Jurkat, Clone E6-1 (cell line): Measurements from ENCODE around the gene NXPH3.

Experiments used
- DNase-seq: peaks from one replicate; pipeline ENCODE4 v3.0.0-alpha.2; 2011; ENCODE audit warnings: low read depth, low spot score
- H3K4me3 ChIP-seq: 2 replicates; pipeline ENCODE4 v1.5.1; 2011; ENCODE audit warnings: mild to moderate bottlenecking, low read length, control low read depth, moderate library complexity

Gene NXPH3

DNA sequence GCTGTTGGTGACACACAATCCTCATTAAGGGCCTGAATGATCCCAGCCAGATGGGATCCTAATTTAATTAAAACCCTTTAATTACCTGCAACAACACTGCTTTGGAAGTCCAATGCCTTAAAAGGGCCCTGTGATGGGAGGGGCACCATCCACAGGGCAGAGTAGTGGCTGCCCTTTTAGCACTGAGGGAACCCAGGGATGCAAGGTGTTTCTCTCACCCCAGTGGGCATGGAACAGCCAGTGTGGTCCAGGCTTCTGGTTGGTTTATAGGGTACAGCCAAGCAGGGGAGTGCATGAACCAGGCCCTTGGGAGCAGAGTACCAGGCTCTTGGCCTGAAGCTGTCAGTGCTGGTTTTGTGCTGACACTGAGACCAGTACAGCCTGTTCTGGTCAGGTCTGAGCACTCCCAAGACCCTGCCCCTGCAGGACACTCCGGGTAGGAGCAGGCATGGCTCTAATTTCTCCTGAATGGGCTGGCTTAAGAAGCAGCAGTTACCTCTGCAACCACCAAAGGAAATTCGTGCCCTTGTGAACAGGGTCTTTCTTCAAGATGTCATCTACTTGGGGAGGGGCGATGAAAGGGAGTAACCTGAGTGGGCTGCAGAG lies 9.9 kb downstream of the NXPH3 start:
- no peak for DNase-seq
- no peak overlapping the region for H3K4me3 ChIP-seq

DNA sequence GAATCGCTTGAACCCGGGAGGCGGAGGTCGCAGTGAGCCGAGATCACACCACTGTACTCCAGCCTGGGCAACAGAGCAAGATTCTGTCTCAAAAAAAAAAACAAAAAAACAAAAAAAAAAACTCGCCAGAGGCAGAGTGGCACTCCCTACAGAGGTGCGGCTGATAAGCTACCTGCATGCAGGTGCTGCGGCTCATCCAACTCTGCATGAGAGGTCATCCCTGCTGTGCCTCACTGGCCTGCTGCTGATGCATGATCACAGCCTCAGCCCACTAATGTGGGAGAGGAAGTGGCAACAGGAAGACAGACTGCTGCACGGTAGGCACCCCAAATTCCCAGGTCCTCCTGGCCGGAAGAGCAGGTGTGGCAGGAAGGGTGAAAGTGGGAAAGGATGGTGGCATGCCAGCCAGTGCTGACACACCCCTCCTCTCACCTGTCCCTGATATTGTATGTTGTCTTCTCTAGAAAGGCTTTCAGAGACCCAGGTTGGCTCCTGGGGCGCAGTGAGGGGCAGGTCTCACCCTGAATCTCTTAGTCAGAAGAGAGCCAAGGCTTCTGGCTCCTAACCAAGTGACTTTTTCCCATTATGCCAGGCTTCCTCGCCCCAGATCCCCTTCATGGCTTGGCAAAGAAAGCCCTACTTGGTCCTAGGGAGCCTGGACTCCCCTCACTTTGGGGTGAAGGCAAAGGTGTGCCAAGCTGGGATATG lies 11.8 kb downstream of the NXPH3 start:
- no peak for DNase-seq
- H3K4me3 ChIP-seq, result no peak overlapping the region

DNA sequence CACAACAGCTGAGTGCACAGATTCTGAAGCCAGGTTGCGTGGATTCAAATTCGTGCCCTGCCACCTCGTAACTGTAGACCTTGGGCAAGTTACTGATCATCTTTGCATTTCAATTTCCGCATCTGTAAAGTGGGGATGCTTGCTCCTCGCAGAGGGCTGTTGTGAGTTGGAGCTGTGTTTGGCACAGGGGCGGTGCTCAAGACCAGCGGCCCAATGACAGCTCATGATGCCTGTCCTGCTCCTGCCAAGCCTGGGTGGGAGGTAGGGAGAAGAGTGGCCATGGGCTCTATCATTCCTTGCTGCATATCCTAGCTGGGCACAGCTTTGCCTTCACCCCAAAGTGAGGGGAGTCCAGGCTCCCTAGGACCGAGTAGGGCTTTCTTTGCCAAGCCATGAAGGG lies 12.6 kb downstream of the NXPH3 start:
- H3K4me3 ChIP-seq, result no peak overlapping the region
- DNase-seq, result no peak

DNA sequence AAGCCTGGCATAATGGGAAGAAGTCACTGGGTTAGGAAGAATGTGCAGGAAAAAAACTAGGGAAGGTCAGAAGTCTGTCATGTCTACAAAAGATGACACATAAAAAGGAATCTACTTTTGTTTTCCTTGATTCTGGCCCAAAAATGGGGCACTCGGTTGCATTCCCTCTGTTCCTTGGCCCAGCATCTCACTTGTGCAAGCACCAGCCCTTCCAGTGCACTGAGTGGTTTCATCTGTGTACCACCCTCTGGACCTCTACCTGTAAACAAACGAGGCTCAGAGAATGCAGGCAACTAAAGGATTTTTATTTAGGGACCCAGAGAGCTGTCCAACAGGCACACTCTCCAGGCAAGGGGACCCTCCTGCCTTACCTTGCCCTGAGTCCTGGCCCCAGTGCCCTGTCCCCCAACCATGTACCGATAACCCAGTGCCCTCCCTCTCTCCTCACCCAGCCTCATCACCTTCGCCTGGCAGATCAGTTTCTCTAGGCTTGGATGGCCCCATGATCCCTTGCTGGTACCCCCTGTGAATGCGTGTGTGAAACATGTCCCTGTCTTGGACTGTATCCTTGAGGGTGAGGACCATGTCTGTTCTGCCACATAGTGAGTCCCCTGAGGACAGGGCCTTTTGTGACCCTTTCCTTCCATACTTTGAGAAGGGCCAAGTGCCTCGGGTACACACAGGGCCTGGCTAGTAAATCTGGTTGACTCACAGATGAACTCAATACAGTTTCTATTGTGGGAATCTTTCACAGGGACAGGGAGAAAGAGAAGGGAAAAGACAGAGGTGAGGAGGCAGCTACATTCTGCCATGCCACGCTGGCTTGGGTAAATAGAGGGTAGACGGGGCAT lies 13.3 kb downstream of the NXPH3 start:
- no peak for DNase-seq
- no peak overlapping the region for H3K4me3 ChIP-seq

DNA sequence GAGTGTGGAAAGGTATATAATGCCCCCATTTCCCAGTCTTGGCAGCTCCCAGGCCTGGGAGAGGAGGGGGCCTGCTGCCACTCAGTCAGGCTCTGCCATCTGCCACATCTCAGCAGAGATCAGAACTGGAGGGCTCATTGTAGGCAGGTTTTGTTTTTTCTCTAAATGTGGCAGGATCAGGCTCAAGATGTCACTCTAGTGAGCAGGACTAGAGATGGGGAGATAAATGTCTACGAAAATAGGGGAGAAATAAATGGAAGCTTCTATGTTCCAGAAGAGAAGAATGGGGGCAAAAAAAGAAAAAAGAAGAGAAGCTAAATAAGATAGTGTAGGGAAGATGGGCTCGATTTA lies 13.9 kb downstream of the NXPH3 start:
- no peak for DNase-seq
- no peak overlapping the region for H3K4me3 ChIP-seq

DNA sequence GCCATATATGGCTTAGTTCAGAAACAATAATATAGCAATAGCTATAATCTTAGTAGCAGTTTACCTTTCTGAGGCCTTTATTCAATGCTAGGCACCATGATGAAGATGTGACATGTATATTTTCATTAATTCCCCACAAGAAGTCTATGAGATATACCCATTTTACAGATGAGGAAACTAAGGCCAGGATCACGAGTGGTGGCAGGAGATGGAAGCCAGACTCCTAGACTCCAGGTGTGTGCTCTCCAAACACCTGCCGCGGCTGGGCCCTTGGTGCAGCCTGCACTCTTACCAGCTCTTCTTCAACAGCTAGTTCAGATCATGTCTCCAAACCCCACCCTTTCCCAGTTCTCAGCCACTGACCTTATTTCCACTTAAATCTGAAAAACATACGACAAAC lies 15.2 kb downstream of the NXPH3 start:
- no peak overlapping the region for H3K4me3 ChIP-seq
- DNase-seq, result no peak

DNA sequence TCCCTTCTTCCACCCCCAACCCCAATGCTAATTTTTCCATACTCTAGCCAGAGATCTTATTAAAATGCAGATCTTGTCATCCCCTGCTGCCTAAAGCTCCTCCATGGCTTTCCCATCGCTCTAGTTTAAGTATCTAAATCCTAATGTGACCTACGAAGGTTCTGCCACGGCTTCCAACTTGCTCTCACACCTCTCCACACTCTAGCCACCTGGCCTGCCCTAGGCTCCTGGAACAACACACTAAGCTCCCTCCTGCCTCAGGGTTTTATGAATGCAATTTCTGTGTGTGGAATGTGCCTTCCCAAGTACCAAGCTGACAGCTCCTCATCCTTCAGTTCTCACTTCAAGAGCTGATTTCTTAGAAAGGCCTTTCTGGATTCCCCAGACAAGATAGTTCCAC lies 16.6 kb downstream of the NXPH3 start:
- DNase-seq, result no peak
- H3K4me3 ChIP-seq, result no peak overlapping the region

DNA sequence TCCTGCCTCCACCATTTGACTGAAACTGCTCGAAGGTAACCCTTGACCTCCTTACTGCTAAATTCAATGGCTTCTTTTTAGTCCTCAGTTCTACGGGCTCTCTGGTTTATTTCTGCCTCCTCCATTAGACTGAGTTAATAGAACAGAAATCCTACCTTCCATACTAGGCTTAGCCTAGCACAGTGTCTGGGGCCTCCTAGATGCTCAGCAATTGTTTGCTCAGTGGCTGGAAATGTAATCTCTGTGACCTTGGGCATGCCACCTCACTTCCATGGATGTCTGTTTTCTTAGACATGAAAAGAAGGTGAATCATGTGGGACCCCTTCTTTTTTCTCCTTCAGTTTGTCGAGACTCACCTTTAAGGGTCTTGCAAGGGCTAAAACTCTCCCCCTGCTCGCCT lies 19.7 kb downstream of the NXPH3 start:
- no peak for DNase-seq
- H3K4me3 ChIP-seq, result no peak overlapping the region

DNA sequence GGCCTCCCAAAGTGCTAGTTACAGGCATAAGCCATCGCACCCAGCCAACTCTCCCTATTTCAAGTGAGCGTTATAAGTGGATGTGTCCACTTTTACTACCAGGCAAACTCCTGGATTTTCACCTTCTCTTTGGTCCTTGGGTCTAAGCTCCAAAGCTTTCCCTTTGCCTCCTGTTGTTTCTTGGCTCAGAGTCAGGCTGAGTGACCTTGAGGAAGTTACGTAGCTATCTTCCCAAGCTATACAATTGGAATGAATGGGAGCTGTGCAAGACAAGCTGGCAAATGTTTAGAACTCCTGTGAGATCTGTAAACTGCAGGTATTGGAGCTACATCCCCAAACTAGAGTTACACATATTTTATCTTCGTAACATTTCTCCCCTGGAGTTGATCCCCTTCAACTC lies 20.3 kb downstream of the NXPH3 start:
- H3K4me3 ChIP-seq, result no peak overlapping the region
- DNase-seq, result no peak

DNA sequence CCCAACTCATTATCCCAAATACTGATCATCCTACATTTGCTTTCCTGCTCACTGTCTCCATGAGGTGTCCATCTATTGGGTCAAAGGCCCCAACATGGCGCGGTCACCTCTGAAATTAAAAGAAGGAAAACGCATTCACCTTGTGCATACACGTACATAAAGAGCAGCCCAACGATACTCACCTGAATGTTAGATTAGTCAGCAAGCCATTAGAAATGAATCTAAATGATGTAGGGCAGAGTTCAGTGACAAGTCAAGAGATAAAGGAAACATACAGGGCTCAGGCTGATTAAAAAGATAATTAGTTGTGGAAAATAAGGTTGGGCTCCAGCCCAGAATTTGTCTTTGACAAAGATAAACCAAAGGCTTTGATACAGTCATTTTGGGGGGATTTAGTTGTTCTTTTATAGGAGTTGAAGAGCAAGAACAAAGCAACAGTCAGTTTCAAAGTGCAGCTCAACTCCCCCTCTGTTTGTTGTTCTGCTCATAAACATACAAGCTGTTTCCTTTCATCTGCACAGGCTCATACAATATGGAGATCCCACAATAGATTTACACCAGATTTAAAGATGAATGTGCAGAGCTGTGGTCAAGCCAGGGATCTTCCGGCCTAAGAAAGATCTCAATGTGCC lies 21.1 kb downstream of the NXPH3 start:
- no peak overlapping the region for H3K4me3 ChIP-seq
- no peak for DNase-seq

DNA sequence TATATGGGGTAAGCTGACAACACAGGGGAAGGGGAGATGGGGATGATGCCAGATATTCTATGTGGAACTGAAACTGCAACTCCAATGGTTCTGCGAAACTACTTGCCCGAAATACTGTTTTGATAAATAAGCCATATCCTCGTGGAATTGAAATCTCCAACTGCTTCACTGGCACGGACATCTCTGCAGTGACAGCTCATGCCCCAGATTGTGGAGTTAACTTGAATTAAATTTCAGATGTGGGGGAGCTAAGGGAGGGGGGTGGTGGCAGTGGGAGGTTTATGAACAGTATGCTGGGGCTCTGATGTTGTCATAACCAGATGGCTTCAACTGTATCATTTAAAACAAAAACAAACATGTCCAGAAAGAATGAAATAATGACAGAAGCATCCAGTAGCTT lies 21.8 kb downstream of the NXPH3 start:
- DNase-seq, result no peak
- H3K4me3 ChIP-seq, result no peak overlapping the region

DNA sequence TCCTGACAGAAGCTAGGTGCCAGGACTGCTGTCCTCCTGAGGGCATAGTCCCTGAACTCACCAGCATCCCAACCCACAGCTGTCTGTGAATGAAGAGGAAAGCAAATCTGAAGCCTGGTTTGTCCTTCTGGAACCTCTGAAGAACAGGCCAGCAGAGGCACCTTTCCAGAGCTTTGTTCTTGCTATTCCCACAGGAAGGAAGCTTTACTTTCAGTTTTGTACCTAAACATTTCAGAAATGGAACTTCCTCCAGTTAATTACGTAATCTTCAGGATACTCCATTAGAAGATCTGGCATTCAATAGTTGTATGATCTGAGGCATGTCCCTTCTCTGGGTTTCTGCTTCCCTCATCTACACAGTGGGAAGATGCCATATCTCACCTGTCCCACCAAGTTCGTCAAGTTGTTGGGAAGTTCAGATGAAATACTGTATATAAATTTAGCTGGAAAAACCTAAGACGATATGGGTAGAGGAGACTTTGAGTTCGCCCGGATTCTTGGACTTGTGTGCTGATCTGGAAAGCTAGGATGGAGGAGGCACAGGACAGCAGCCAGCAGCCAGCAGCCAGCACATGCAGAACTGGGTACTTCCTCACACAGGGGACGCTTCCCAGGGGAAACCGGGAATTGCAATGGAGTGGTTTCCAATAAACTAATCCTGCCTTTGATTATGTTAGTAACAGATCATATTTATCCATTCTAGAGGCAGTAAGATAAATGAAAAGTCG lies 22.4 kb downstream of the NXPH3 start:
- no peak for DNase-seq
- no peak overlapping the region for H3K4me3 ChIP-seq

DNA sequence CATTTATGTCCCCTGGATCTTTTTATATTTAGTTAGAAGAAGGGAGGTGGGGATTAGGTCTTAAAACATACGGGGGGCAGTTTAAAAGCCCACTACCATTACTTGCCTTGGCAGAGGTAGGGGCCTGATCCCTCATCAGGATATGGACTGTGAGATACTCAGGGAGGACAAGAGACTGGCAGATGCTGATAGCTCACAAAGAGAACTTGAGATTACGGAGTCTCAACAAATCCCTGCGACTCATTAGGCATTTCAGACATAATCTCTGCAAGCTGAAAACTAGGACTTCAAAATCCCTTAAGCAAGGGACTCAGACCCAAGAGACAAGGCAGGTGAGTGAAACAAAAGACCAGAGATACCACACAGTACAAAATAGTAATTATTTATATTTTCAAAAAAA lies 23.2 kb downstream of the NXPH3 start:
- H3K4me3 ChIP-seq, result no peak overlapping the region
- no peak for DNase-seq

DNA sequence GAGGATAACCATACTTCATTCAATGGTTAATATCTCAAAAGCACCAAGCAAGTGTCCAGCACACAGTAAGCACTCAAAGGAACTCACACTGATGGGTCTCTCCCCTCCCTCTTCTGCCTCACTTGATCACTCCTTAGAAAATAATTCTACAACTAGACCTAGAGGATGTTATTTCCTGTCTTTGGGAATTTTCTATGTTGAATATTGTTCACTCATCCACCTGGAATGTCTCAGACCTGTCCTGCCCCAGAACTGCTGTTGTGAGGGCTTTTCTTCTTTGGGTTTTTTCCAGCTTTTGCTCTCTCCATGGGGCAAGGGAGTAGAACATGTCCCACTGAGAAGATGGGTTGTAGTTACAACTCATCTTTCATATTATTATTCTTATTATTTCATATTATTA lies 25.3 kb downstream of the NXPH3 start:
- H3K4me3 ChIP-seq, result no peak overlapping the region
- DNase-seq, result no peak

DNA sequence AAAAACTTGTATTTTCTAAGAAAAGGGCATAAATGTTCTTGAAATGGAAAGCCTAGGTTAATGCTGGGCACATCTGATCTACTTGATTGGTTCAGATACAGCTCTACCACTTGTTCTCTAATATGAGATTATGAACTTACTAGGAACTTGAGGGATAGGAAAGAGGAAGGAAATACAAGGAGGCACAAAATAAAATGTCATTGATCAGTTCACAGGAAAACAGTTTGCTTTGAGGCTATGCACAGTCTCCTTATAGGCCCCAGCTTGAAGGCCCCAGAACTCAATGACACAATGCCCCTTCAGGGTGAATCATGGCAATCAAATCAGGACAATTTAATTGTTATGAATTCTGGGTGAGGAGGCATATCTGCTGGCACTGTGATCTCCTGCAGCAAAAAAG lies 27.1 kb downstream of the NXPH3 start:
- no peak for DNase-seq
- no peak overlapping the region for H3K4me3 ChIP-seq

DNA sequence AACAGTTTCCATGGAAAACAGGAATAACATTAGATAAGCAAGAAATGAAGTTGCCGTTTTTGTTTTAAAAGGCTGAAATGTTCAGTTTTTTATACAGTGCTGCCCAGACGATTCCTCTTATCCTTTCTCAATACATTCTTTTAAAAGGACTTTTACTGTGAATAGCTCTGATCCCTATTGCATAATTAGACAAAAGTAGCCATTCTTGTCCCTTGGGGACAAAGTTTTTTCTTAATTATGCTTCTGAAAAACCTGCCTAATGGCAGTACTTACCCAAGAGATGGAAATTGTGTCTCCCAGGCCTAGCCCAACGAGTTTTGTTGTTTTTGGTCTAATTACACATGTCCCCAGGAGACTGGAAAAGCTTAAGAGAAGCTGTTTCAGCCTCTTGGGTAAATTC lies 27.6 kb downstream of the NXPH3 start:
- no peak for DNase-seq

DNA sequence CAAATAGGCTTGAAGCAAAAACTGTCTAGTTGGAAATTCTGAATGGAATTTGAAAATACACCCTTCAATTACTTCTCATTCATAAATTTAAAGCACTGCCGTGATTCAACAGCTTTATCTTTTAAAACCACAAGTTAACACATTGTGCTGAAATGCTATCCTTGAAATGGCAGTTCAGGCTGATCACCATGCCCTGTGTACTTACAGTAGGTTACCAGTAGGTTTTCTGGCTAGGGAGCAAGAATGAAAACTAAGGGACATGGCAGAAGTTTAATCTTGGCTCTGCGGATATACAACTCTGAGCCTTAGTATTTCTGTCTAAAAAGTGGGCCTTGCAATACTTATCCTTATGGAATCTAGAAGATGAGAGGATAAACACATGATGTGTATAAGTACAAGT lies 28.0 kb downstream of the NXPH3 start:
- DNase-seq, result no peak
- H3K4me3 ChIP-seq, result no peak overlapping the region

More for the DNA sequence above, 27.6 kb downstream of the NXPH3 start:
- no peak overlapping the region for H3K4me3 ChIP-seq

DNA sequence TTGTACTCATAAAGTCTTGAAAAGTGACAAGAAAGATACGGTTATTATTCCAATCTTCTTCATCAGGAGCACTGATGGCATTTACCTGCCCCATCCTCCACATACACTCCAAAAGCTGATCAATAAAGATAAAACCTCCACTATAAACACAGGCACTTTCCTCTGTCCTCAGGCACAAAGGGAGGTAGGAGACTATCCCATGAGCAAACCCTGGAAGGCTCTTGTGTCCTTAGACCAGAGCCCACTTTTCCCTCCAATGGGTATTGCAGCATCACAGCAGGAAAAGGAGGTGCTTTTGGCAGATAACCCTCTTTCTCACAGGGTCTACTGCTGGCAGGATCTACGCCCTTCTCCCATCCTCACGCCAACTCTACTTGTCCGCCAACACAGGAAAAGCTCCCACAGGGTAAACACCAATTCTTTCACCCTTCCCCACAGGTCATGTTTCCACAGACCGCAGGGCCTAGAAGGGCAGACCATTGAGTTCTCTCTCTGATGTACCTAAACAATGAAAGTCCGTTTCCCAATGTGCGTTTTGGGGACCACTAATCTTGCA lies 28.7 kb downstream of the NXPH3 start:
- no peak for DNase-seq

DNA sequence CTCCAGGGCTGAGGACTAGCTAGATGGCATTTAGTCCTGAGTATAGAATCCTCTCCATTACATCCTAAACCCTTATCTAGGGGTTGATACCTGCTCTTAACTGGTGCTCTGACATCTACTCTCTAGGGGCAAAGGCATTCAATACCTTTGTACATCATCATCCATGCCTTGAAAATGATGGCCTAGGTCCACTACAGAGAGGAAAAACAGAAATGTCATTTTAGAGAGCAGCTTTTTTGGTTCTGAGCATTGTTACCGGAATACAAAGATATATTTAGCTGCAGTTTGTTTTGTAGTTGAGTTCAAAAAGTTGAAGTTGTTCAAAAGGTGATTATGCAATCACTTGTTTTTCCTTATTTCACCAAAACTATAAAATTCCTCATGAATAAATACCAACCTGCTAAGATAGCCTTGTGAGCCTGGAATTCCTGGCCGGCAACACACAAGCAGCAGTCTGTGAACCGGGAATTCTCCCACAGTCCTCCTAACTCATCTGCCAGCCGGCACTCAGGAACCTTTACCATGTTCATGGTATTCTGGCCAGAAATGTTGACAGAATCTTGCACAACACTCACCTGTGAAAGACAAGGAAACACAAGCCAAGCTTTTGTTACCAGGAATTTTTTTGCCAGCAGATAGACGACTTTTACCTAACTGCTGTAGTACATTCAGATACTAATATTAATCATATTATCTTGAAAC lies 35.4 kb downstream of the NXPH3 start:
- H3K4me3 ChIP-seq, result no peak overlapping the region

More for the DNA sequence above, 28.7 kb downstream of the NXPH3 start:
- H3K4me3 ChIP-seq, result no peak overlapping the region

More for the DNA sequence above, 35.4 kb downstream of the NXPH3 start:
- no peak for DNase-seq
